GM21526 (cell line): Measurements from ENCODE around the gene CDCA7L.
"Not testable (repeated sequence)": the region's sequence is repeated elsewhere in the genome, so short reads cannot be mapped to it uniquely, and the experiment has no call there.

Source experiments
- ATAC-seq: cut with Tn5 transposase; IDR thresholded peaks from one replicate; pipeline ENCODE4 v1.9.1; 2021; ENCODE audit warnings: moderate library complexity; ENCODE audit not compliant: unreplicated experiment, low FRiP score

The CDCA7L gene

GRCh38 chr7:21866731-21867130, 79.0 kb downstream of the CDCA7L start:
- no peak for ATAC-seq

DNA sequence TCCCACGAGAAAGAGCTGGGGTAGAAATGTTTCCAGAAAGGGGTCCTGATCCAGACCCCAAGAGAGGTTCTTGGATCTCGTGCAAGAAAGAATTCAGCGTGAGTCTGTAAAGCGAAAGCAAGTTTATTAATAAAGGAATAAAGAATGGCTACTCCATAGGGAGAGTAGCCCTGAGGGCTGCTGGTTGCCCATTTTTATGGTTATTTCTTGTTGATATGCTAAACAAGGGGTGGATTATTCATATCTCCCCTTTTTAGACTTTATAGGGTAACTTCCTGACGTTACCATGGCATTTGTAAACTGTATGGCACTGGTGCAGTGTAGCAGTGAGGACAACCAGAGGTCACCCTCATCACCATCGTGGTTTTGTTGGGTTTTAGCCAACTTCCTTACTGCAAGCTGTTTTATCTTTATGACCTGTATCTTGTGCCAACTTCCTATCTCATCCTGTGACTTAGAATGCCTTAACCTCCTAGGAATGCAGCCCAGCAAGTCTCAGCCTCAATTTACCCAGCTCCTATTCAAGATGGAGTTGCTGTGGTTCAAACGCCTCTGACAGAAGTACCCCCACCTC, 80.0 kb downstream of the CDCA7L start:
- ATAC-seq, result not testable (repeated sequence)

DNA sequence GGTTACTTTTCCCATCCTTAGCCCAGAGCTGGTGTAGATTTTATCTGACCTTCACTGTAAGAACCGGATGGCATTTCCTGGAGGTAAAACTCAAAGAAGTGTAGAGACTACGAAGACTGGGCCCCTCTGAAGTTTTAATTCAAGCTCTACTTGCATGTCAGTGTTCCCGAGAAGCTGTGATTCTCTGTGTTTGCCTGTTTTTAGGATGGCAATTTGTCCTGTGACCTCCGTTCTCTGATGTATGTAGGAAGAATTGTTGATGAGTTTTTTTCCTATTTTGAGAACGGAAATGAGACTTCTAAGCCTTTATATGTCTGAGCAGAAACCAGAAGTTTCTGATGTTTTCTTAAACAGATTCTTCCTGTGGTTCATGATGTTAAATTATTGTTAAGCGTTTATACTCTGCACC, 94.1 kb downstream of the CDCA7L start:
- ATAC-seq, result no peak
